IMR-90 (cell line): Measurements from ENCODE around the gene ITCH. TPM values are rescaled to one million over a fixed set of nuclear protein-coding genes. Genes with fewer than 3 reads are reported as not detected.
"Not testable (repeated sequence)": the region's sequence is repeated elsewhere in the genome, so short reads cannot be mapped to it uniquely, and the experiment has no call there.

Source experiments
- ATAC-seq: fragments of 200-7000 bp; cut with Tn5 transposase; 2 replicates; pipeline ENCODE4 v1.9.1; 2020; ENCODE audit warnings: low read depth, mild to moderate bottlenecking, moderate library complexity
- BruUV-seq: library from RNA; stranded (reverse); fragments of 400-500 nt; replicated peaks from 2 replicates; lab custom pipeline; 2021; lab: Mats Ljungman, UMichigan
- CTCF ChIA-PET: fragments of 300-600 bp; formaldehyde crosslinking; extraction: SDS; loops from one replicate; lab custom pipeline; 2021; ENCODE audit warnings: antibody characterized with exemption; lab: Yijun Ruan, JAX
- POLR2A ChIA-PET: fragments of 300-600 bp; sonication (Branson Sonifier 250); formaldehyde crosslinking; loops from one replicate; lab custom pipeline; 2022; ENCODE audit warnings: antibody characterized with exemption; ENCODE audit not compliant: unreplicated experiment; lab: Charles Lee
- DNase-seq: peaks from one replicate; pipeline ENCODE4 v3.0.0; 2013
- H2AFZ ChIP-seq: replicated peaks from 2 replicates; pipeline ENCODE3; 2013; ENCODE audit warnings: low read length, mild to moderate bottlenecking; ENCODE audit not compliant: poor library complexity
- H2AK5ac ChIP-seq: 2 replicates; pipeline ENCODE4 v1.6.1; 2013; ENCODE audit warnings: low read depth, low read length, inconsistent platforms
- H2AK9ac ChIP-seq: replicated peaks from 2 replicates; pipeline ENCODE3; 2013; ENCODE audit warnings: mild to moderate bottlenecking, low read depth, low read length, moderate library complexity; ENCODE audit not compliant: poor library complexity
- H2BK120ac ChIP-seq: 2 replicates; pipeline ENCODE4 v1.6.1; 2013; ENCODE audit warnings: low read depth, low read length, inconsistent platforms
- H2BK15ac ChIP-seq: 3 replicates; pipeline ENCODE4 v1.6.1; 2013; ENCODE audit warnings: low read depth, low read length, inconsistent platforms
- H2BK20ac ChIP-seq: 2 replicates; pipeline ENCODE4 v1.6.1; 2013; ENCODE audit warnings: low read depth, mild to moderate bottlenecking, inconsistent platforms, low read length, moderate library complexity
- H2BK5ac ChIP-seq: 2 replicates; pipeline ENCODE4 v1.6.1; 2013; ENCODE audit warnings: mild to moderate bottlenecking, low read depth, low read length, inconsistent platforms; ENCODE audit not compliant: poor library complexity, severe bottlenecking
- H3K14ac ChIP-seq: replicated peaks from 2 replicates; pipeline ENCODE4 v1.6.1; 2013; ENCODE audit warnings: low read depth, low read length, inconsistent platforms
- H3K18ac ChIP-seq: 2 replicates; pipeline ENCODE4 v1.6.1; 2013; ENCODE audit warnings: low read depth, low read length, control low read depth
- H3K23ac ChIP-seq: 2 replicates; pipeline ENCODE4 v1.6.1; 2013; ENCODE audit warnings: low read depth, low read length, inconsistent platforms
- H3K27ac ChIP-seq: 2 replicates; pipeline ENCODE4 v1.5.1; 2013; ENCODE audit warnings: mild to moderate bottlenecking, control low read depth, low read length; ENCODE audit not compliant: insufficient read depth
- H3K27me3 ChIP-seq: 2 replicates; pipeline ENCODE4 v1.6.1; 2013; ENCODE audit warnings: low read length; ENCODE audit not compliant: control insufficient read depth, insufficient read depth
- H3K36me3 ChIP-seq: 2 replicates; pipeline ENCODE4 v1.6.1; 2013; ENCODE audit warnings: low read length, mixed read lengths; ENCODE audit not compliant: control insufficient read depth, insufficient read depth
- H3K4ac ChIP-seq: 2 replicates; pipeline ENCODE4 v1.6.1; 2013; ENCODE audit warnings: low read depth, low read length, inconsistent platforms
- H3K4me1 ChIP-seq: 2 replicates; pipeline ENCODE4 v1.6.1; 2013; ENCODE audit warnings: low read length, mixed read lengths; ENCODE audit not compliant: control insufficient read depth, insufficient read depth
- H3K4me2 ChIP-seq: 2 replicates; pipeline ENCODE4 v1.6.1; 2013; ENCODE audit warnings: low read depth, mild to moderate bottlenecking, control low read depth, low read length, moderate library complexity
- H3K4me3 ChIP-seq: 2 replicates; pipeline ENCODE4 v1.5.1; 2013; ENCODE audit warnings: low read depth, mild to moderate bottlenecking, control low read depth, low read length, moderate library complexity; ENCODE audit not compliant: insufficient read depth
- H3K56ac ChIP-seq: 2 replicates; pipeline ENCODE4 v1.6.1; 2013; ENCODE audit warnings: low read length, inconsistent platforms; ENCODE audit not compliant: insufficient read depth; ENCODE audit errors: extremely low read depth
- H3K79me1 ChIP-seq, 2 experiments: 2 replicates each; pipeline ENCODE4 v1.6.1; 2013; ENCODE audit warnings: low read length in 2 of 2, inconsistent platforms in 1 of 2, low read depth in 1 of 2
- H3K9ac ChIP-seq: 2 replicates; pipeline ENCODE4 v1.6.1; 2013; ENCODE audit warnings: low read depth, low read length, control low read depth
- H3K9me1 ChIP-seq: 2 replicates; pipeline ENCODE4 v1.6.1; 2013; ENCODE audit warnings: low read length, inconsistent platforms; ENCODE audit not compliant: insufficient read depth
- H3K9me3 ChIP-seq: 2 replicates; pipeline ENCODE4 v1.6.1; 2013; ENCODE audit warnings: low read length; ENCODE audit not compliant: control insufficient read depth, insufficient read depth
- H4K20me1 ChIP-seq: 2 replicates; pipeline ENCODE4 v1.6.1; 2013; ENCODE audit warnings: low read length, inconsistent platforms; ENCODE audit not compliant: insufficient read depth
- H4K5ac ChIP-seq: 2 replicates; pipeline ENCODE4 v1.6.1; 2013; ENCODE audit warnings: mild to moderate bottlenecking, low read depth, low read length, control low read depth
- H4K8ac ChIP-seq, 2 experiments: 2 replicates each; pipeline ENCODE4 v1.6.1; 2013; ENCODE audit warnings: low read depth in 2 of 2, low read length in 2 of 2, control low read depth in 1 of 2, inconsistent platforms in 1 of 2
- H4K91ac ChIP-seq: 2 replicates; pipeline ENCODE4 v1.6.1; 2013; ENCODE audit warnings: low read depth, low read length, inconsistent platforms; ENCODE audit not compliant: insufficient read depth
- whole genome bisulfite sequencing, 2 experiments: methylation state at CpG; one replicate each; pipeline versions ENCODE4 v1.1.5 to v1.1.7; 2013; ENCODE audit warnings: missing lambda C conversion rate in 2 of 2; ENCODE audit not compliant: insufficient read length in 1 of 2; ENCODE audit errors: extremely low coverage in 2 of 2; 5-methylcytosine and 5-hydroxymethylcytosine counted together
- dilution Hi-C: fragments of 300-500 bp; cut with HindIII; formaldehyde crosslinking; loops from one replicate; pipeline ENCODE4 v1.14.3; 2018; ENCODE audit warnings: low sequenced_read_pairs; ENCODE audit not compliant: unreplicated experiment
- in situ Hi-C: fragments of 300-500 bp; cut with MboI; formaldehyde crosslinking; loops from 3 replicates; pipeline ENCODE4 v1.14.3; 2019; ENCODE audit warnings: low sequenced_read_pairs, inconsistent platforms, mixed read lengths
- intact Hi-C: fragments of 100-400 bp; cut with micrococcal nuclease; formaldehyde crosslinking; loops from 2 replicates; pipeline ENCODE4 v1.10.0; 2022
- polyA plus RNA-seq, 3 experiments: library from polyadenylated mRNA; depleted of rRNA; stranded (reverse); fragments of >200 nt; gene quantifications; 2 replicates each; pipeline ENCODE4 v1.2.3, GENCODE V29; 2012; ENCODE audit warnings: low replicate concordance in 1 of 3
- total RNA-seq: library from RNA; depleted of rRNA; stranded (reverse); fragments of >200 nt; gene quantifications from 2 replicates; pipeline ENCODE4 v1.2.3, GENCODE V29; 2012

Gene ITCH
- total and polyA plus RNA-seq, 2 of the 4 experiments (the other 2 are of a cell fraction) = 12.7 to 94.6 TPM

DNA sequence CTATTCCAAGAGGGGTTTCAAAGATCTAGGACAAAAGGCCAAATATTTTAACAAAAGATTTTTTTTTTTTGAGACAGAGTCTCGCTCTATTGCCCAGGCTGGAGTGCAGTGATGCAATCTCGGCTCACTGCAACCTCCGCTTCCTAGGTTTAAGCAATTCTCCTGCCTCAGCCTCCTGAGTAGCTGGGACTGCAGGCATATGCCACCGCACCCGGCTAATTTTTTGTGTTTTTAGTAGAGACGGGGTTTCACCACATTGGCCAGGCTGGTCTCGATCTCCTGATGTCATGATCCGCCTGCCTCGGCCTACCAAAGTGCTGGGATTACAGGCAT lies 16.6 kb upstream of the ITCH start:
- CTCF ChIA-PET = not testable (repeated sequence)

More for the DNA sequence above, 16.6 kb upstream of the ITCH start:
- H2BK15ac ChIP-seq, H2BK20ac ChIP-seq, intact Hi-C loops, H2AFZ ChIP-seq, H3K27ac ChIP-seq, H3K18ac ChIP-seq, H3K4me1 ChIP-seq, H2BK5ac ChIP-seq, in situ Hi-C loops, DNase-seq, H2AK9ac ChIP-seq, ATAC-seq, H4K5ac ChIP-seq, H2BK120ac ChIP-seq, dilution Hi-C loops, H4K91ac ChIP-seq, H3K9me3 ChIP-seq, POLR2A ChIA-PET, H3K56ac ChIP-seq, H3K14ac ChIP-seq, H3K9ac ChIP-seq, H3K9me1 ChIP-seq, H4K8ac ChIP-seq, H3K4me2 ChIP-seq, H3K27me3 ChIP-seq, H3K79me1 ChIP-seq, H3K23ac ChIP-seq, H4K20me1 ChIP-seq, BruUV-seq, H3K36me3 ChIP-seq, H3K4me3 ChIP-seq, H3K4ac ChIP-seq, H2AK5ac ChIP-seq: not testable (repeated sequence)
- 93% methylated on average over 5 of the region's 9 CpGs; no CpG with 5 or more reads in 1 of the 2 experiments for WGBS, 2 experiments
